ENCODE results near the gene ADD3.

- TF ChIP-seq CTCF (IDR thresholded peaks at IDR 0.05) (no peak), POLR2A (IDR thresholded peaks at IDR 0.05) (no peak)
Observed at GRCh38 chr10:110042181-110042580, 34.4 kb downstream of the ADD3 start.

Measured in Peyer's patch (tissue), 4 donors.